Loucy (cell line): ENCODE measurements around the gene RNF13.

Experiments
- CTCF ChIP-seq: fragments of 200-600 bp; sonication (generic); conservative IDR thresholded peaks from 2 replicates; pipeline ENCODE4 v1.5.1; 2014; ENCODE audit warnings: mild to moderate bottlenecking, antibody characterized with exemption, low read length
- EZH2phosphoT487 ChIP-seq: fragments of 200-600 bp; IDR thresholded peaks from 2 replicates; pipeline ENCODE4 v1.6.1; 2018; ENCODE audit warnings: antibody characterized with exemption, mild to moderate bottlenecking, moderate library complexity, borderline replicate concordance

- TF ChIP-seq CTCF: no peak
- no peak for TF ChIP-seq EZH2phosphoT487
These were observed 128.2 kb downstream of the RNF13 start for GRCh38 chr3:149941186-149941585.
